HepG2 (cell line): ENCODE data around the gene USP12. TPM values are rescaled to one million over a fixed set of nuclear protein-coding genes. Genes with fewer than 3 reads are reported as not detected.
A peak's percentile ranks its signal among the peaks of the same experiment; 100 is the strongest.

Experiments
- ATAC-seq: fragments of 200-7000 bp; cut with Tn5 transposase; 3 replicates; pipeline ENCODE4 v1.9.1; 2020; ENCODE audit warnings: mild to moderate bottlenecking, moderate library complexity
- BruUV-seq: library from RNA; stranded (reverse); fragments of 400-500 nt; replicated peaks from 2 replicates; lab custom pipeline; 2021; lab: Mats Ljungman, UMichigan
- CTCF ChIA-PET: fragments of 300-600 bp; formaldehyde crosslinking; extraction: SDS; loops from one replicate; lab custom pipeline; 2021; ENCODE audit warnings: low total read pairs, inconsistent platforms, low intra/inter-chr PET ratio; lab: Yijun Ruan, JAX
- POLR2A ChIA-PET: fragments of 350-600 bp; sonication (Branson Sonifier 250); formaldehyde crosslinking; loops from one replicate; lab custom pipeline; 2020; ENCODE audit warnings: antibody characterized with exemption, inconsistent platforms; lab: Yijun Ruan, JAX
- DNase-seq: peaks from one replicate; pipeline ENCODE4 v3.0.0-alpha.2; 2015; ENCODE audit warnings: low spot score
- FAIRE-seq: peaks from 3 replicates; lab custom pipeline; 2011; peaks lifted over from hg19 to GRCh38; lab: Jason Lieb, UNC
- H2AFZ ChIP-seq: one replicate; pipeline ENCODE4 v1.6.1; 2011; ENCODE audit warnings: low read length, inconsistent platforms
- H3K27ac ChIP-seq: fragments of 300-600 bp; 3 replicates; pipeline ENCODE4 v1.8.0; 2011; ENCODE audit warnings: mixed run types, mild to moderate bottlenecking, mixed read lengths, low read length, inconsistent platforms; ENCODE audit not compliant: insufficient read depth; ENCODE audit errors: extremely low read length
- H3K27me3 ChIP-seq, 2 experiments: fragments of 200-600 bp in 1 of 2; 2 replicates in 1 of 2; 3 replicates in 1 of 2; pipeline versions ENCODE4 v1.6.0 to v1.8.0; 2011; ENCODE audit warnings: low read length in 2 of 2, mild to moderate bottlenecking in 2 of 2, moderate library complexity in 2 of 2, inconsistent platforms in 1 of 2; ENCODE audit not compliant: insufficient read depth in 2 of 2, control insufficient read depth in 1 of 2
- H3K36me3 ChIP-seq, 2 experiments: fragments of 200-600 bp in 1 of 2; replicated peaks in 1 of 2; 2 replicates in 1 of 2; 3 replicates in 1 of 2; pipeline versions ENCODE4 v1.5.1 to v1.8.0; 2011; ENCODE audit warnings: low read length in 2 of 2, inconsistent platforms in 1 of 2; ENCODE audit not compliant: insufficient read depth in 2 of 2, control insufficient read depth in 1 of 2
- H3K4me1 ChIP-seq: 2 replicates; pipeline ENCODE4 v1.5.1; 2012; ENCODE audit warnings: low read length, inconsistent platforms; ENCODE audit not compliant: insufficient read depth
- H3K4me2 ChIP-seq: 2 replicates; pipeline ENCODE4 v1.6.0; 2011; ENCODE audit warnings: low read depth, low read length, inconsistent platforms
- H3K4me3 ChIP-seq, 3 experiments: fragments of 200-600 bp in 1 of 3; sonication (generic), shearing (Covaris generic) in 1 of 3; replicated peaks in 1 of 3; 2 replicates each; pipeline ENCODE4 v1.5.1; 2011 to 2016; ENCODE audit warnings: low read length in 3 of 3, inconsistent platforms in 2 of 3, low read depth in 2 of 3, mild to moderate bottlenecking in 2 of 3, control low read depth in 1 of 3, mixed read lengths in 1 of 3; ENCODE audit not compliant: insufficient read depth in 1 of 3
- H3K79me2 ChIP-seq: one replicate; pipeline ENCODE4 v1.6.1; 2011; ENCODE audit warnings: low read length, inconsistent platforms; ENCODE audit not compliant: insufficient read depth
- H3K9ac ChIP-seq: 2 replicates; pipeline ENCODE4 v1.6.0; 2011; ENCODE audit warnings: mild to moderate bottlenecking, low read depth, low read length, inconsistent platforms; ENCODE audit not compliant: insufficient read depth
- H3K9me3 ChIP-seq: 2 replicates; pipeline ENCODE4 v1.5.1; 2012; ENCODE audit warnings: mild to moderate bottlenecking, low read length
- H4K20me1 ChIP-seq: 2 replicates; pipeline ENCODE4 v1.6.0; 2011; ENCODE audit warnings: inconsistent platforms, mild to moderate bottlenecking, low read length, moderate library complexity; ENCODE audit not compliant: insufficient read depth
- BHLHE40 ChIP-seq: IDR thresholded peaks from 2 replicates; pipeline ENCODE4 v1.6.1; 2011; ENCODE audit warnings: low read length, improper control_type of control experiment
- EEA1 ChIP-seq: sonication (generic); formaldehyde crosslinking; IDR thresholded peaks from 2 replicates; pipeline ENCODE4 v1.5.1; 2020; ENCODE audit warnings: mild to moderate bottlenecking, missing genetic modification reagents, borderline replicate concordance
- FOSL2 ChIP-seq: sonication (generic); formaldehyde crosslinking; IDR thresholded peaks from 2 replicates; pipeline ENCODE4 v1.4.0; 2020; ENCODE audit warnings: missing genetic modification reagents
- KLF12 ChIP-seq: sonication (generic); formaldehyde crosslinking; IDR thresholded peaks from 2 replicates; pipeline ENCODE4 v1.4.0; 2020; ENCODE audit warnings: missing genetic modification reagents, borderline replicate concordance
- RBAK ChIP-seq: sonication (generic); formaldehyde crosslinking; IDR thresholded peaks from 2 replicates; pipeline ENCODE4 v1.5.1; 2020; ENCODE audit warnings: mild to moderate bottlenecking, missing genetic modification reagents
- TBX2 ChIP-seq: sonication (generic); formaldehyde crosslinking; IDR thresholded peaks from 2 replicates; pipeline ENCODE4 v1.5.0; 2020; ENCODE audit warnings: missing genetic modification reagents, mild to moderate bottlenecking, borderline replicate concordance
- ZBED4 ChIP-seq: sonication (generic); formaldehyde crosslinking; IDR thresholded peaks from 2 replicates; pipeline ENCODE4 v1.4.0; 2020; ENCODE audit warnings: missing genetic modification reagents, borderline replicate concordance
- ZMAT5 ChIP-seq: sonication (generic); formaldehyde crosslinking; IDR thresholded peaks from 2 replicates; pipeline ENCODE4 v1.5.0; 2020; ENCODE audit warnings: mild to moderate bottlenecking, low read depth, missing genetic modification reagents, borderline replicate concordance
- ZNF121 ChIP-seq: sonication (generic); formaldehyde crosslinking; IDR thresholded peaks from 2 replicates; pipeline ENCODE4 v1.5.0; 2020; ENCODE audit warnings: mild to moderate bottlenecking, missing genetic modification reagents
- ZNF224 ChIP-seq: sonication (generic); formaldehyde crosslinking; IDR thresholded peaks from 2 replicates; pipeline ENCODE4 v1.5.0; 2020; ENCODE audit warnings: mild to moderate bottlenecking, missing genetic modification reagents
- ZNF564 ChIP-seq: sonication (generic); formaldehyde crosslinking; IDR thresholded peaks from 2 replicates; pipeline ENCODE4 v1.8.1; 2023; ENCODE audit warnings: mild to moderate bottlenecking, missing genetic modification reagents
- ZNF646 ChIP-seq: sonication (generic); formaldehyde crosslinking; IDR thresholded peaks from 2 replicates; pipeline ENCODE4 v1.9.0; 2021; ENCODE audit warnings: mild to moderate bottlenecking, missing genetic modification reagents
- WGBS: methylation state at CpG from one replicate; pipeline ENCODE4 v1.1.6; 2017; ENCODE audit warnings: low lambda C conversion rate; 5-methylcytosine and 5-hydroxymethylcytosine counted together
- in situ Hi-C: cut with HindIII; loops from 2 replicates; pipeline ENCODE4 v1.10.0; 2017; ENCODE audit warnings: low pct_unique_long_range_greater_than_20kb; ENCODE audit not compliant: extremely low pct_ligation_motif_present
- intact Hi-C: fragments of 100-400 bp; cut with micrococcal nuclease; formaldehyde crosslinking; loops from one replicate; pipeline ENCODE4 v1.10.0; 2022; ENCODE audit not compliant: unreplicated experiment
- polyA plus RNA-seq, 8 experiments: library from polyadenylated mRNA; depleted of rRNA in 3 of 8; stranded (reverse) in 7 of 8; unstranded in 1 of 8; fragments of >200 nt; fragmentation: Illumina TruSeq in 4 of 8; extraction: Trizol in 4 of 8; gene quantifications; 2 replicates each; pipeline versions ENCODE4 v1.2.1 to v1.2.3, GENCODE V29; 2011 to 2016; ENCODE audit warnings: low read depth in 4 of 8, missing spikeins in 1 of 8, mixed read lengths in 1 of 8; ENCODE audit not compliant: insufficient read depth in 1 of 8
- total RNA-seq, 5 experiments: library from RNA; depleted of rRNA; stranded (reverse); fragments of >200 nt; fragmentation: Illumina TruSeq; extraction: Trizol; gene quantifications; 2 replicates each; pipeline ENCODE4 v1.2.3, GENCODE V29; 2016; ENCODE audit warnings: low read depth in 1 of 5

USP12 gene
- total and polyA plus RNA-seq, 2 of the 13 experiments (the other 11 are each of a cell fraction or from before 2014, with no cell fraction given) = 9.8 to 19.5 TPM

- TF ChIP-seq ZBED4 (no peak), RBAK (no peak)
Measured at GRCh38 chr13:27039171-27039701, 132.4 kb downstream of the USP12 start (continued).

- FAIRE-seq (no peak), DNase-seq (no peak), ATAC-seq (no peak)
- Histone ChIP-seq H4K20me1 (no peaks in the 10 kb centered on the region), H3K79me2 (no peaks in the 10 kb centered on the region), H3K4me1 (no peaks in the 10 kb centered on the region), H3K36me3 (no peaks in the 10 kb centered on the region), H3K27me3 (peaks cover 5 to 50% of the 10 kb centered on the region in 2 experiments), H3K9me3 (no peaks in the 10 kb centered on the region), H3K27ac (no peak overlapping the region), H3K9ac (no peak overlapping the region), H2AFZ (no peak overlapping the region), H3K4me2 (no peak overlapping the region), H3K4me3 (no peak overlapping the region)
- ChIA-PET CTCF (no interaction called here), POLR2A (no interaction called here)
- no peak for TF ChIP-seq TBX2 (CRISPR knock-in tag)
- no peak for TF ChIP-seq ZNF224 (CRISPR knock-in tag)
- peak; percentile 44; the same call in 1 of the 2 replicates for TF ChIP-seq FOSL2 (CRISPR knock-in tag)
- TF ChIP-seq ZNF646 (CRISPR knock-in tag) = no peak
- peak; percentile 63 for TF ChIP-seq BHLHE40
- no peak for TF ChIP-seq ZNF121 (CRISPR knock-in tag)
- no peak for TF ChIP-seq ZMAT5 (CRISPR knock-in tag)
- TF ChIP-seq ZNF564 (CRISPR knock-in tag) = no peak
- no peak for TF ChIP-seq EEA1
- TF ChIP-seq KLF12 (CRISPR knock-in tag) = no peak
- WGBS = 44% methylated on average over 5 of the region's 5 CpGs
- BruUV-seq = no TSS peak
- in situ Hi-C loops = no loop called here
- intact Hi-C loops = no loop called here
Measured at GRCh38 chr13:27038323-27038722, 133.3 kb downstream of the USP12 start.
